Glutamatergic neuron (in vitro differentiated cells): ENCODE results near the gene BRD4. TPM values are rescaled to one million over a fixed set of nuclear protein-coding genes. Genes with fewer than 3 reads are reported as not detected.

Source experiments
- DNase-seq: peaks from one replicate; pipeline ENCODE4 v3.0.0; 2022
- H3K27ac Mint-ChIP-seq: one replicate; pipeline ENCODE4 v1.8.0; 2020; ENCODE audit warnings: mild to moderate bottlenecking, mixed read lengths, inconsistent platforms; ENCODE audit not compliant: unreplicated experiment
- H3K27me3 Mint-ChIP-seq: one replicate; pipeline ENCODE4 v1.8.0; 2020; ENCODE audit warnings: mild to moderate bottlenecking, moderate library complexity, mixed read lengths, inconsistent platforms; ENCODE audit not compliant: unreplicated experiment
- H3K36me3 Mint-ChIP-seq: one replicate; pipeline ENCODE4 v1.8.0; 2020; ENCODE audit warnings: mild to moderate bottlenecking, mixed read lengths, inconsistent platforms; ENCODE audit not compliant: unreplicated experiment
- H3K4me1 Mint-ChIP-seq: one replicate; pipeline ENCODE4 v1.8.0; 2020; ENCODE audit warnings: mild to moderate bottlenecking, low read depth, mixed read lengths, inconsistent platforms; ENCODE audit not compliant: unreplicated experiment
- H3K4me3 Mint-ChIP-seq: one replicate; pipeline ENCODE4 v1.8.0; 2020; ENCODE audit warnings: mild to moderate bottlenecking, mixed read lengths, inconsistent platforms; ENCODE audit not compliant: unreplicated experiment
- H3K9me3 Mint-ChIP-seq: one replicate; pipeline ENCODE4 v1.8.0; 2020; ENCODE audit warnings: mild to moderate bottlenecking, moderate library complexity, mixed read lengths, inconsistent platforms; ENCODE audit not compliant: unreplicated experiment
- CTCF ChIP-seq: fragments of 200-600 bp; sonication (generic); IDR thresholded peaks from one replicate; pipeline ENCODE4 v1.5.0; 2021; ENCODE audit not compliant: partially characterized antibody, unreplicated experiment
- total RNA-seq: library from RNA; stranded (reverse); fragmentation: NEBNext Ultra II Directional; extraction: Animal tissue kit (Norgen Biotek cat#: 25700); gene quantifications from one replicate; pipeline ENCODE4 v1.2.1, GENCODE V29; 2021; ENCODE audit not compliant: unreplicated experiment

Gene BRD4
- total RNA-seq, 1 donor from 2014 or later = 162 TPM

GRCh38 chr19:15373644-15374043, 41.3 kb upstream of the BRD4 start:
- H3K27me3 Mint-ChIP-seq = peaks cover 9% of the 10 kb centered on the region
- H3K4me3 Mint-ChIP-seq = no peak overlapping the region
- peaks cover 26% of the 10 kb centered on the region for H3K4me1 Mint-ChIP-seq
- no peak for DNase-seq
- H3K27ac Mint-ChIP-seq = peak overlapping the region; percentile 82
- TF ChIP-seq CTCF = no peak
- H3K36me3 Mint-ChIP-seq = no peaks in the 10 kb centered on the region
- H3K9me3 Mint-ChIP-seq = peaks cover 18% of the 10 kb centered on the region

- no peak for DNase-seq
- H3K27ac Mint-ChIP-seq = peak overlapping the region; percentile 75
- H3K4me3 Mint-ChIP-seq = no peak overlapping the region
- no peaks in the 10 kb centered on the region for H3K36me3 Mint-ChIP-seq
- H3K9me3 Mint-ChIP-seq = peaks cover 15% of the 10 kb centered on the region
- H3K4me1 Mint-ChIP-seq = peaks cover 21% of the 10 kb centered on the region
- H3K27me3 Mint-ChIP-seq = peaks cover 4% of the 10 kb centered on the region
- TF ChIP-seq CTCF = no peak
Measured at GRCh38 chr19:15372891-15373301, 40.6 kb upstream of the BRD4 start.

- no peak for TF ChIP-seq CTCF
- H3K4me3 Mint-ChIP-seq = peak overlapping the region; percentile 69
- no peak for DNase-seq
- H3K27me3 Mint-ChIP-seq = peaks cover 4% of the 10 kb centered on the region
- peaks cover 21% of the 10 kb centered on the region for H3K4me1 Mint-ChIP-seq
- H3K9me3 Mint-ChIP-seq = peaks cover 15% of the 10 kb centered on the region
- H3K27ac Mint-ChIP-seq = peak overlapping the region; percentile 75
- no peaks in the 10 kb centered on the region for H3K36me3 Mint-ChIP-seq
Measured at GRCh38 chr19:15372470-15372869, 40.1 kb upstream of the BRD4 start.

- Mint-ChIP-seq H3K9me3 (peaks cover 15% of the 10 kb centered on the region), H3K4me3 (no peak overlapping the region), H3K27ac (peak overlapping the region; percentile 75), H3K36me3 (no peaks in the 10 kb centered on the region), H3K27me3 (peaks cover 4% of the 10 kb centered on the region), H3K4me1 (peaks cover 17% of the 10 kb centered on the region)
- no peak for TF ChIP-seq CTCF
- DNase-seq = no peak
Measured at GRCh38 chr19:15371786-15372380, 39.5 kb upstream of the BRD4 start.

- H3K27ac Mint-ChIP-seq = no peak overlapping the region
- H3K36me3 Mint-ChIP-seq = no peaks in the 10 kb centered on the region
- peaks cover 13% of the 10 kb centered on the region for H3K4me1 Mint-ChIP-seq
- no peak overlapping the region for H3K4me3 Mint-ChIP-seq
- DNase-seq = no peak
- TF ChIP-seq CTCF = no peak
- H3K9me3 Mint-ChIP-seq = peaks cover 15% of the 10 kb centered on the region
- H3K27me3 Mint-ChIP-seq = peaks cover 6% of the 10 kb centered on the region
Measured at GRCh38 chr19:15371119-15371518, 38.8 kb upstream of the BRD4 start.
